ENCODE measurements around the gene PCED1B. TPM values are rescaled to one million over a fixed set of nuclear protein-coding genes. Genes with fewer than 3 reads are reported as not detected.
A peak's percentile ranks its signal among the peaks of the same experiment; 100 is the strongest.

PCED1B gene
- total RNA-seq, 2 donors from 2014 or later = 2.3 to 14.2 TPM

- intact Hi-C loops (cut with DNase I) = no loop called here
- Histone ChIP-seq H3K27me3 (no peaks in the 10 kb centered on the region), H3K27ac (no peak overlapping the region), H3K9me3 (no peaks in the 10 kb centered on the region), H3K36me3 (replicated peaks in 1 of 2; ENCODE audit: insufficient read depth in 1 of 2, low read depth in 2 of 2) (no peaks in the 10 kb centered on the region), H3K4me3 (no peak overlapping the region), H3K4me1 (peaks cover 6% of the 10 kb centered on the region)
- 21 to 28% methylated on average over 2 of the region's 2 CpGs for WGBS, 2 donors
- ATAC-seq (no peak), DNase-seq (no peak)
- TF ChIP-seq POLR2A (IDR thresholded peaks at IDR 0.05) (no peak), CTCF (IDR thresholded peaks at IDR 0.05) (no peak)
These were observed 192.4 kb downstream of the PCED1B start for GRCh38 chr12:47271800-47272239.

GRCh38 chr12:47272412-47273190 lies 193.2 kb downstream of the PCED1B start:
- no peaks in the 10 kb centered on the region for H3K27me3 ChIP-seq
- H3K36me3 ChIP-seq (replicated peaks in 1 of 2; ENCODE audit: insufficient read depth in 1 of 2, low read depth in 2 of 2) = no peaks in the 10 kb centered on the region
- 56 to 59% methylated on average over 3 of the region's 3 CpGs for WGBS, 2 donors
- peaks cover 14% of the 10 kb centered on the region for H3K4me1 ChIP-seq
- ATAC-seq (no peak), DNase-seq (no peak)
- H3K4me3 ChIP-seq = no peak overlapping the region
- intact Hi-C loops (cut with DNase I) = no loop called here
- TF ChIP-seq CTCF (IDR thresholded peaks at IDR 0.05) (no peak), POLR2A (IDR thresholded peaks at IDR 0.05) (no peak)
- no peaks in the 10 kb centered on the region for H3K9me3 ChIP-seq
- H3K27ac ChIP-seq = no peak overlapping the region

- TF ChIP-seq POLR2A (IDR thresholded peaks at IDR 0.05) (no peak), CTCF (IDR thresholded peaks at IDR 0.05) (no peak)
- Histone ChIP-seq H3K27me3 (no peaks in the 10 kb centered on the region), H3K27ac (no peak overlapping the region), H3K4me1 (peaks cover 17% of the 10 kb centered on the region), H3K9me3 (no peaks in the 10 kb centered on the region), H3K36me3 (replicated peaks in 1 of 2; ENCODE audit: insufficient read depth in 1 of 2, low read depth in 2 of 2) (no peaks in the 10 kb centered on the region), H3K4me3 (no peak overlapping the region)
- WGBS, 2 donors = 69 to 71% methylated on average over 4 of the region's 4 CpGs
- ATAC-seq (no peak), DNase-seq (no peak)
- intact Hi-C loops (cut with DNase I) = no loop called here
These were observed 193.8 kb downstream of the PCED1B start for GRCh38 chr12:47273191-47273626.

GRCh38 chr12:47274760-47275159 lies 195.3 kb downstream of the PCED1B start:
- DNase-seq (no peak), ATAC-seq (no peak)
- H3K4me1 ChIP-seq = peaks cover 13% of the 10 kb centered on the region
- H3K36me3 ChIP-seq (replicated peaks in 1 of 2; ENCODE audit: insufficient read depth in 1 of 2, low read depth in 2 of 2) = no peaks in the 10 kb centered on the region
- H3K27me3 ChIP-seq = no peaks in the 10 kb centered on the region
- 84 to 85% methylated on average over 2 of the region's 2 CpGs for WGBS, 2 donors
- no peak overlapping the region for H3K27ac ChIP-seq
- intact Hi-C loops (cut with DNase I) = no loop called here
- H3K9me3 ChIP-seq = no peaks in the 10 kb centered on the region
- TF ChIP-seq CTCF (IDR thresholded peaks at IDR 0.05) (no peak), POLR2A (IDR thresholded peaks at IDR 0.05) (no peak)
- no peak overlapping the region for H3K4me3 ChIP-seq

- Histone ChIP-seq H3K9me3 (no peaks in the 10 kb centered on the region), H3K27ac (peak overlapping the region in 2 of 4 donors; percentile 38 to 49), H3K27me3 (no peaks in the 10 kb centered on the region), H3K4me3 (no peak overlapping the region), H3K36me3 (replicated peaks in 1 of 2; ENCODE audit: insufficient read depth in 1 of 2, low read depth in 2 of 2) (no peaks in the 10 kb centered on the region), H3K4me1 (peaks cover 13% of the 10 kb centered on the region)
- 88 to 92% methylated on average over 5 of the region's 5 CpGs for WGBS, 2 donors
- intact Hi-C loops (cut with DNase I) = no loop called here
- TF ChIP-seq POLR2A (IDR thresholded peaks at IDR 0.05) (no peak), CTCF (IDR thresholded peaks at IDR 0.05) (no peak)
- ATAC-seq (no peak), DNase-seq (no peak)
These were observed 196.8 kb downstream of the PCED1B start for GRCh38 chr12:47276253-47276620.
